HG02623 (cell line): ENCODE measurements around the gene SMARCD3.

Source experiments
- ATAC-seq: cut with Tn5 transposase; IDR thresholded peaks from one replicate; pipeline ENCODE4 v1.9.1; 2021; ENCODE audit warnings: moderate library complexity; ENCODE audit not compliant: unreplicated experiment

SMARCD3 gene

DNA sequence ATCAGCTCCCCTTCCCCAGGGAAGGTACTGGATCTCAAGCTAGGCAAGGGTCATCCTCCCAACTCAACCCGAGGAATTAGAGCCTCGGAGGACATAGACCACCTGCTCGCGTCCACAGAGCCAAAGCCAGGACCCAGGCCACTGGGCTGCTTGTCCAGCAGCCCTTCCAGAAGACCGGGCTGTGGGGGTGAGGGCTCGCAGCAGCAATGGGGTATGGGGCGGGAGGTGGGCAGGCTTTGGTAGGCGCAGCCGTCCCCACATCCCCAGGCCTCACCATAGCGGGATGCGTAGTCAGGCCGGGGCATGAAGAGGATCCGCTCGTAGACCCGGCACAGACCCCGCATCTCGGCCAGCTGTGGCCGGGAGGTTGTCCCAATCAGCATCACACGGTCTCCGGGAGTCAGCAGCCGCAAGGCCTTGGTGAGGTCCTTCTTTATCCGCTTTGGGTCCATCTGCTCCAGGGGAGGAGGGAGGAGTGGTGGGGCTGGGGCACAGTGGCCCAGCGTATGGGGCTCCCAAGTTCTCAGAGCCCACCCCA is 56.4 kb downstream of the SMARCD3 start:
- ATAC-seq = no peak

DNA sequence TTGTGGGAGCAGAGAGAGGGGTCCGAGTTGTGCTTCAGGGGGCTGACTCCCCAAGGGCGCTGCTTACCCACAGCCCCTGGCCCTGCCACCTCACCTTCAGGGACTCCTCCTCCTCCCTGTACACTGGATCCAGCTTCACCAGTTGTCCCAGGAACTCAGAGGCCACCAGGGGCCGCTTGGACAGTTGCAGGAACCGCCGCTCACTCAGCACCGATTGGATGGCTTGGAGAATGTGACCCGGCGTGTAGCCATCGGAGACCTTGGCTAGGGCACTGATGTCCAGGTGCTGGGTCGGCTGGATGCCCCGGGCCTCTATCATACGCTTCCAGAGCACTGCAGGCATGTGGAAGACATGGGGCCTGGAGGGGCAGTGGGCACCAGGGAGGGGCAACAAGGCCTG is 57.0 kb downstream of the SMARCD3 start:
- no peak for ATAC-seq

DNA sequence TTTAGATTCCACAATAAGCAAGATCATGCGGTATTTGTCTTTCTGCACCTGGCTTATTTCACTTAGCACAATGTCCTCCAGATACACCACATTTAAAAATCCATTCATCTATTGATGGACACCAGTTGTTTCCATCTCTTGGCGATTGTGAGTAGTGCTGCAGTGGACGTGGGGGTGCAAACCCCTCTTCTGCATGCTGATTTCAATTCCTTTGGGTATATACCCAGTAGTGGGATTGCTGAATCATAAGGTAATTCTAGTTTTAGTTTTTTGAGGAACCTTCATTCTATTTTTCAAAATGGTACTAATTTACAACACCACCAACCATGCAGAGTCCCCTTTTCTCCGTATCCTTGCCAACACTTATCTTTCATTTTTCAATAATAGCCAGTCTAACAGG is 59.5 kb downstream of the SMARCD3 start:
- no peak for ATAC-seq
